ENCODE measurements around the gene STK32A. TPM values are rescaled to one million over a fixed set of nuclear protein-coding genes. Genes with fewer than 3 reads are reported as not detected.
"Not testable (repeated sequence)": the region's sequence is repeated elsewhere in the genome, so short reads cannot be mapped to it uniquely, and the experiment has no call there.

STK32A gene
- polyA plus RNA-seq, 2 donors, result 0.04 to 0.09 TPM

DNA sequence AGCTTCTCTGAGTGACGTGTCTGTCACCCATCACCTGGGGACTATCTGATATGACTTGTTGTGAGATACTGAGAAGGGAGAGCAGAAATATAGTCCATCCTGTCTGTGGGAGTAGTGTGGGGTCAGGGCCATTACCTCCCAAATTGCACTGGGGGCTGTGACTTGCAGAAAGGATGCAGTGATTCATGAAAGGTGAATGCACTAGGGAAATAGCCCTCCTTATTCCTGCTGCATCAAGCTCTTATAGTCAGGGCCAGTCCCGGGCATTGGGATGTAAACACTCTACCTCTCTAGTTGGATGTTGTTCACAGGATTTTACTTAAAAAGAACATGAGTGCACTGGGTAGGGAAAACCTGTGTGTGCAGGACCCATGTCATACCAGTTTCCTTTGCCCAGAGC lies 124.8 kb downstream of the STK32A start:
- 82 to 87% methylated on average over 2 of the region's 2 CpGs for WGBS, 2 donors
- H3K27ac ChIP-seq (ENCODE audit: low read depth in 2 of 2, low read length in 1 of 2), result no peak overlapping the region
- no peaks in the 10 kb centered on the region for H3K36me3 ChIP-seq (ENCODE audit: control insufficient read depth in 2 of 2, insufficient read depth in 2 of 2, low read length in 1 of 2)
- no peak overlapping the region for H3K4me3 ChIP-seq (ENCODE audit: low read depth in 1 of 2, low read length in 2 of 2)
- H3K9me3 ChIP-seq (ENCODE audit: control insufficient read depth in 2 of 2, insufficient read depth in 1 of 2, low read depth in 1 of 2, low read length in 1 of 2), result no peaks in the 10 kb centered on the region
- H3K27me3 ChIP-seq (ENCODE audit: control insufficient read depth in 1 of 2, insufficient read depth in 2 of 2, low read length in 2 of 2), result no peaks in the 10 kb centered on the region
- H3K4me1 ChIP-seq (ENCODE audit: control insufficient read depth in 2 of 2, insufficient read depth in 2 of 2, low read length in 1 of 2), result no peaks in the 10 kb centered on the region

DNA sequence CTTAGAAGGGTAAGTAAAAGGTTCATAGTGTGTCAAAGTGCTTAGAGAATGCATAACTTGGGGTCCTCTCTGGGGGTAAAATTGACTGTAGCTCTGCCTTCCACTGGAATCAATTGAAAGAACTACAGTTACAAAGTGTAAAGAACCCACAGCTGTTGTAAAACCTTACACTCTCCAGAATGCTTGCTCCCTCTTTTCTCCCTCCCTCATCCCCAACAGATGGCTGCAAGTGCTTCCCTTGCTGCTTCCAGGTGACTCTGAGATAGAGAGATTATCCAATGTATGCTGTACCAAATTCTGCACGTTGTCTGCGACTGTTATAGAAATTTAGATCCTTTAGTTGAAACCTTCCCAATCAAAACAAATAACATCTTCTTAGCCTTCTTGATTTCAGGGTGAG lies 126.0 kb downstream of the STK32A start:
- no peak overlapping the region for H3K27ac ChIP-seq (ENCODE audit: low read depth in 2 of 2, low read length in 1 of 2)
- no peaks in the 10 kb centered on the region for H3K9me3 ChIP-seq (ENCODE audit: control insufficient read depth in 2 of 2, insufficient read depth in 1 of 2, low read depth in 1 of 2, low read length in 1 of 2)
- WGBS, 2 donors, result 77 to 89% methylated on average over 2 of the region's 2 CpGs
- H3K4me3 ChIP-seq (ENCODE audit: low read depth in 1 of 2, low read length in 2 of 2), result no peak overlapping the region
- no peaks in the 10 kb centered on the region for H3K36me3 ChIP-seq (ENCODE audit: control insufficient read depth in 2 of 2, insufficient read depth in 2 of 2, low read length in 1 of 2)
- H3K27me3 ChIP-seq (ENCODE audit: control insufficient read depth in 1 of 2, insufficient read depth in 2 of 2, low read length in 2 of 2), result no peaks in the 10 kb centered on the region
- H3K4me1 ChIP-seq (ENCODE audit: control insufficient read depth in 2 of 2, insufficient read depth in 2 of 2, low read length in 1 of 2), result no peaks in the 10 kb centered on the region

DNA sequence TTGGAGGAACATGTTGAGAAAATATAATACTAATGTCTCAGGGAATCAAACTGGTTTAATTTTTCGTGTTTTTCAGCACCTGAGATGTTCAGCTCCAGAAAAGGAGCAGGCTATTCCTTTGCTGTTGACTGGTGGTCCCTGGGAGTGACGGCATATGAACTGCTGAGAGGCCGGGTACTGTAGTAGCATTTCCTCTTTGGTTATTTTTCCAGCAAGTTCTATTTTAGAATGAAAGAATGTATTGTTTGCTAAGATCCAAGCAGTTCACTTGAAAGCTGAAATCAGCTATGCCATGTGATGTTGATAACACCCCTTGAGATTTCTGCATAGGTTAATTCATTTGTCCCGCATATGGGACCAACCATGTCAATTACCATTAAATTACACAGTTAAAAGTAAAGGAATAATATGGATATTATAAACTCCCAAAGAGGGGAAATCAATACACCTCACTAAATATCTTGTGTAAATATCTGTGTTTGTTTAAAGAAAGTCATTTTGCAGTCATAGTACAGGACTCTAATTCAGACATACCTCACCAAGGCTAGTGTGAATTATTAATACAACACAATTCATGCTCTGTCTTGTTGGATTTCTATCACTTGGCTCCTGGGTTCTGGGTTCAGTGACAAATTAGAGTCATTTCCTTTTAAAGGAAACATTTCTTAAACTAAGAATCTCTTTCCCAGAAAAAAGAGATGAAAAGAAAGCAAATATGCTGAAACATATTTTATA lies 126.8 kb downstream of the STK32A start:
- Histone ChIP-seq H3K27me3 (ENCODE audit: control insufficient read depth in 1 of 2, insufficient read depth in 2 of 2, low read length in 2 of 2) (no peaks in the 10 kb centered on the region), H3K9me3 (ENCODE audit: control insufficient read depth in 2 of 2, insufficient read depth in 1 of 2, low read depth in 1 of 2, low read length in 1 of 2) (no peaks in the 10 kb centered on the region), H3K4me3 (ENCODE audit: low read depth in 1 of 2, low read length in 2 of 2) (no peak overlapping the region), H3K4me1 (ENCODE audit: control insufficient read depth in 2 of 2, insufficient read depth in 2 of 2, low read length in 1 of 2) (no peaks in the 10 kb centered on the region), H3K27ac (ENCODE audit: low read depth in 2 of 2, low read length in 1 of 2) (no peak overlapping the region), H3K36me3 (ENCODE audit: control insufficient read depth in 2 of 2, insufficient read depth in 2 of 2, low read length in 1 of 2) (no peaks in the 10 kb centered on the region)
- WGBS, 2 donors, result 57 to 73% methylated on average over 4 of the region's 4 CpGs

DNA sequence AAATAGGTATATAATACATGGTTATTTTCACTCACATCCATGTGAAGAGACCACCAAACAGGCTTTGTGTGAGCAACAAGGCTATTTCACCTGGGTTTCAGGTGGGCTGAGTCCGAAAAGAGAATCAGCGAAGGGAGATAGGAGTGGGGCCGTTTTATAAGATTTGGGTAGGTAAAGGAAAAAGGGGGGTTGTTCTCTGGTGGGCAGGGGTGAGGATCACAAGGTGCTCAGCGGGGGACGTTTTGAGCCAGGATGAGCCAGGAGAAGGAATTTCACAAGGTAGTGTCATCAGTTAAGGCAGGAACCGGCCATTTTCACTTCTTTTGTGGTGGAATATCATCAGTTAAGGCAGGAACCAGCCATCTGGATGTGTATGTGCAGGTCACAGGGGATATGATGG lies 132.6 kb downstream of the STK32A start:
- not testable (repeated sequence) for H3K4me3 ChIP-seq (ENCODE audit: low read depth in 1 of 2, low read length in 2 of 2); H3K27ac ChIP-seq (ENCODE audit: low read depth in 2 of 2, low read length in 1 of 2); H3K36me3 ChIP-seq (ENCODE audit: control insufficient read depth in 2 of 2, insufficient read depth in 2 of 2, low read length in 1 of 2); H3K9me3 ChIP-seq (ENCODE audit: control insufficient read depth in 2 of 2, insufficient read depth in 1 of 2, low read depth in 1 of 2, low read length in 1 of 2); H3K4me1 ChIP-seq (ENCODE audit: control insufficient read depth in 2 of 2, insufficient read depth in 2 of 2, low read length in 1 of 2); H3K27me3 ChIP-seq (ENCODE audit: control insufficient read depth in 1 of 2, insufficient read depth in 2 of 2, low read length in 2 of 2)
- 84 to 91% methylated on average over 6 of the region's 6 CpGs for WGBS, 2 donors

DNA sequence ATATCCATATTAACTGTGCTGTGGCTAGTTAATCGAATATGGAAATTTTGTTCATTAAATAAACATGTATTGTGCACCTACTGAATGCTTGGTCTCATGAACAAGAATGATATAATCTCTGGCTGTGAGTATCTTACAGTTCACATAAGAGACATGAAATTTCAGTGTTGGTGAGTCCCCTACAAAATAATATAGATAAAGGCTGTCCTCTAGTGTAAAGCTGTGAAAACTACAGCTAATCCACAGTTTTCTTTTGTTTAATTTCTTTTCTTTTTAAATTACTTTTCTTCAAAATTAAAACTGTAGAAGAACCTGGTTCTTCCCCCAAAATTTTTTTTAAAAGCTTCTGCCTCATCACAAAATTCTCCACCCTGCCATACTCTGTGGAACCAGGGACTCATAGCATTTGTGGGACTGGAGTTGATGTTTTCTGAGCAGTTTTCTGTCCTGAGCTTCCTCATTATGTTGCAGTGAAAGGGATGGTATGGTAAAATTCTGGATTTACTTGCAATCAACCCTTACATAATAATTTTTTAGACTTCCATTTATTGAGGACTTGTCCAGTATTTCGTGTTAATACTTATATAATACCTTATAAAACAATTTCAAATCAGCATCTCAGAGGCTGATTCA lies 135.0 kb downstream of the STK32A start:
- H3K36me3 ChIP-seq (ENCODE audit: control insufficient read depth in 2 of 2, insufficient read depth in 2 of 2, low read length in 1 of 2), result no peaks in the 10 kb centered on the region
- no peaks in the 10 kb centered on the region for H3K4me1 ChIP-seq (ENCODE audit: control insufficient read depth in 2 of 2, insufficient read depth in 2 of 2, low read length in 1 of 2)
- H3K4me3 ChIP-seq (ENCODE audit: low read depth in 1 of 2, low read length in 2 of 2), result no peak overlapping the region
- no peak overlapping the region for H3K27ac ChIP-seq (ENCODE audit: low read depth in 2 of 2, low read length in 1 of 2)
- H3K27me3 ChIP-seq (ENCODE audit: control insufficient read depth in 1 of 2, insufficient read depth in 2 of 2, low read length in 2 of 2), result no peaks in the 10 kb centered on the region
- WGBS, 2 donors, result 4 to 43% methylated on average over 2 of the region's 2 CpGs
- H3K9me3 ChIP-seq (ENCODE audit: control insufficient read depth in 2 of 2, insufficient read depth in 1 of 2, low read depth in 1 of 2, low read length in 1 of 2), result no peaks in the 10 kb centered on the region

DNA sequence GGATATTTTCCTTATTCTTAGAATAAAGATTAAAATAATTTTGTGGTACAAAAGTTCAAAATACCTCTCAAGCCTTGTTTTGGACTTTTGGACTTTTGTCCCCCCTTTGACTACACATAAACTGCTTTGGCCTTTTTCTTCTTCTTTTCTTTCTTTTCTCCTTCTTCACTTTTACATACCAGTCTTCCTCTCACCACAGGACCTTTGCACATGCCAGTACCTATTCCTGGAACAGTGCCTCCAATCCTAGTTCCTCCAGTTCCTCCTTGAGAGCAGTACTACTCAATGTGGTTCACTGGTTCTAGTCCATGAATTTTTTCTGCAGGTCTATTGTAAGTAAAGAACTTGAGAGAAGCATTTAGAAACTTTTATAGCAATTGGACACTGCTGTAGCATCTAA lies 136.5 kb downstream of the STK32A start:
- H3K27ac ChIP-seq (ENCODE audit: low read depth in 2 of 2, low read length in 1 of 2), result no peak overlapping the region
- H3K27me3 ChIP-seq (ENCODE audit: control insufficient read depth in 1 of 2, insufficient read depth in 2 of 2, low read length in 2 of 2), result no peaks in the 10 kb centered on the region
- no peak overlapping the region for H3K4me3 ChIP-seq (ENCODE audit: low read depth in 1 of 2, low read length in 2 of 2)
- no peaks in the 10 kb centered on the region for H3K9me3 ChIP-seq (ENCODE audit: control insufficient read depth in 2 of 2, insufficient read depth in 1 of 2, low read depth in 1 of 2, low read length in 1 of 2)
- no peaks in the 10 kb centered on the region for H3K4me1 ChIP-seq (ENCODE audit: control insufficient read depth in 2 of 2, insufficient read depth in 2 of 2, low read length in 1 of 2)
- no peaks in the 10 kb centered on the region for H3K36me3 ChIP-seq (ENCODE audit: control insufficient read depth in 2 of 2, insufficient read depth in 2 of 2, low read length in 1 of 2)

DNA sequence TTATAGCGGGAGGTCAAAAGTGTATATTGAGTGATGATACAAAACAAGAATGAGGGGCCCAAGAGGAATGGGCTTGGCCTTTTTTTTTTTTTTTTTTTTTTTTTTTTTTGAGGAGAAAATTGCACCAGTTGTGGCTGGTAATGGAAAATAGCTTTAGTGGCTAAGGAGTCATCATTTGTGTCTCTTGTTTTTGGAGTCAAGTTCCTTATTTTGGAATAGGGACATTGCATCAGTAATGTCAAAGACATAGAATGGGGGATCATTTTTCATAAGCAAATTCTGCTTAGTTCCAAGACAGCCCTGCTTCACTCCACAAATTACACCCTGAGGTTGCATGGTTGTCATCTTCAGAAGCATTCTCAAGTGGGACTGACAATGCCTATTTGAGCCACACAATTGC lies 137.4 kb downstream of the STK32A start:
- Histone ChIP-seq H3K9me3 (ENCODE audit: control insufficient read depth in 2 of 2, insufficient read depth in 1 of 2, low read depth in 1 of 2, low read length in 1 of 2) (no peaks in the 10 kb centered on the region), H3K27me3 (ENCODE audit: control insufficient read depth in 1 of 2, insufficient read depth in 2 of 2, low read length in 2 of 2) (no peaks in the 10 kb centered on the region), H3K36me3 (ENCODE audit: control insufficient read depth in 2 of 2, insufficient read depth in 2 of 2, low read length in 1 of 2) (no peaks in the 10 kb centered on the region), H3K4me3 (ENCODE audit: low read depth in 1 of 2, low read length in 2 of 2) (no peak overlapping the region), H3K4me1 (ENCODE audit: control insufficient read depth in 2 of 2, insufficient read depth in 2 of 2, low read length in 1 of 2) (no peaks in the 10 kb centered on the region), H3K27ac (ENCODE audit: low read depth in 2 of 2, low read length in 1 of 2) (no peak overlapping the region)
- 99 to 100% methylated on average over 1 of the region's 1 CpG for WGBS, 2 donors

DNA sequence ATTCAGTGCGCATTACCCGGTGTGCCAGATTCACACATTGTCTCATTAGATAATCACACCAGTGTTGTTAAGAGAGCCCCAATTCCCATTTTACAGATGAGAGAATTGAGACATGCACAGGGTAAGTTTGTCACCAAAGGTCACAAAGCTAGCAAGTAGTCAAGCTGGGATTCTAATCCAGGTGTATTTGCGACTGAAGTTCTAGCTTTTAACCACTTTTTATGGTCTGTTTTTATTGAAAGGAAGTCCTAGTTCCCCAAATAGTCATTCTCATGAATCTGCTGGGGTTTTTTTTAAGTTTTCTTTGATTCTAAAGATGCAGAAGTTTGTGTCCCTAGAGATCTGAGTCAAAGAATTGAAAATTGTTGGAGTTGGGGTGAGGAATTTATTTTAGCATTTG lies 138.5 kb downstream of the STK32A start:
- no peak overlapping the region for H3K27ac ChIP-seq (ENCODE audit: low read depth in 2 of 2, low read length in 1 of 2)
- WGBS, 2 donors, result 91 to 95% methylated on average over 3 of the region's 3 CpGs
- no peaks in the 10 kb centered on the region for H3K27me3 ChIP-seq (ENCODE audit: control insufficient read depth in 1 of 2, insufficient read depth in 2 of 2, low read length in 2 of 2)
- no peak overlapping the region for H3K4me3 ChIP-seq (ENCODE audit: low read depth in 1 of 2, low read length in 2 of 2)
- no peaks in the 10 kb centered on the region for H3K36me3 ChIP-seq (ENCODE audit: control insufficient read depth in 2 of 2, insufficient read depth in 2 of 2, low read length in 1 of 2)
- H3K4me1 ChIP-seq (ENCODE audit: control insufficient read depth in 2 of 2, insufficient read depth in 2 of 2, low read length in 1 of 2), result no peaks in the 10 kb centered on the region
- H3K9me3 ChIP-seq (ENCODE audit: control insufficient read depth in 2 of 2, insufficient read depth in 1 of 2, low read depth in 1 of 2, low read length in 1 of 2), result no peaks in the 10 kb centered on the region

DNA sequence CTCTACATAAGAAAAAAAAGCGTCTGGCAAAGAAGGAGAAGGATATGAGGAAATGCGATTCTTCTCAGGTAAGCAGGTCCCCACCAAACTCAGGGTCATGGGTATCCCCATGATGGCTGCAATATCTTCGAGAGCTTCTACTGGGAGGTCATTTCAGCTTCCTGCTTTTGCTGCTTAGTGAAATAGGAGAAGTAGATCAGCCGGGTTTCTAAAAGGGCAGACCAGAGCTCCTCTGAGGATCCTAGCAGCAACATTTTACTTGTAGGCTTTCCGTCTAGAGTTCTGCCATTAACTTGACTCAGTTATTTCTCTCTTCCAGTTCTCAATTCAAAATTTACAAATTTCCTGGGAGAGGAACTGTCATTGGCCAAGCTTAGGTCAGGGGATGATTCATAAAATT lies 140.3 kb downstream of the STK32A start:
- Histone ChIP-seq H3K27ac (ENCODE audit: low read depth in 2 of 2, low read length in 1 of 2) (no peak overlapping the region), H3K36me3 (ENCODE audit: control insufficient read depth in 2 of 2, insufficient read depth in 2 of 2, low read length in 1 of 2) (no peaks in the 10 kb centered on the region), H3K4me3 (ENCODE audit: low read depth in 1 of 2, low read length in 2 of 2) (no peak overlapping the region), H3K9me3 (ENCODE audit: control insufficient read depth in 2 of 2, insufficient read depth in 1 of 2, low read depth in 1 of 2, low read length in 1 of 2) (no peaks in the 10 kb centered on the region), H3K4me1 (ENCODE audit: control insufficient read depth in 2 of 2, insufficient read depth in 2 of 2, low read length in 1 of 2) (no peaks in the 10 kb centered on the region), H3K27me3 (ENCODE audit: control insufficient read depth in 1 of 2, insufficient read depth in 2 of 2, low read length in 2 of 2) (no peaks in the 10 kb centered on the region)
- 84 to 86% methylated on average over 5 of the region's 5 CpGs for WGBS, 2 donors

DNA sequence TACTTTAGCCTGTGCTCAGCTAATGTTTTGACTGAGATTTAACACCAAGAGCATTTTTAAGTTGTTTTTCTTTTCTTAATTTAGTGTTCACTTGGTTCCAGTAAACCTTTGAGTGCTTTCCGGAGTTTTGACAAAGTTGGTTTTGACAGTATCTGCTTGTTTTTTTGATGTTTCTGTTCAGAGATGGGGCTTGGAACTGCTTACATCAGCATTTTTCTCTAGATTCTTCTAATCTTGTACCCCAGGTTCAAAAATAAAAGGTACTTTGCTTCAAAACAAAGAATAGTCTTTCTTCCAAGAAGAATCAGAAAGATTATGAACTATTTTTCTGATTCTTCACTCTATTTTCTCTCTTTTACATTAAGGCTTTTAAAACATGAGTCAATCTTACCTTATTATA lies 142.9 kb downstream of the STK32A start:
- Histone ChIP-seq H3K36me3 (ENCODE audit: control insufficient read depth in 2 of 2, insufficient read depth in 2 of 2, low read length in 1 of 2) (no peaks in the 10 kb centered on the region), H3K4me3 (ENCODE audit: low read depth in 1 of 2, low read length in 2 of 2) (no peak overlapping the region), H3K4me1 (ENCODE audit: control insufficient read depth in 2 of 2, insufficient read depth in 2 of 2, low read length in 1 of 2) (no peaks in the 10 kb centered on the region), H3K27me3 (ENCODE audit: control insufficient read depth in 1 of 2, insufficient read depth in 2 of 2, low read length in 2 of 2) (no peaks in the 10 kb centered on the region), H3K27ac (ENCODE audit: low read depth in 2 of 2, low read length in 1 of 2) (no peak overlapping the region), H3K9me3 (ENCODE audit: control insufficient read depth in 2 of 2, insufficient read depth in 1 of 2, low read depth in 1 of 2, low read length in 1 of 2) (no peaks in the 10 kb centered on the region)
- WGBS, 2 donors, result 86 to 89% methylated on average over 1 of the region's 1 CpG

Data from esophagus (tissue), 2 donors.